GOT3 (cell line): ENCODE data around the gene OR10H2.
"Not testable (repeated sequence)": the region's sequence is repeated elsewhere in the genome, so short reads cannot be mapped to it uniquely, and the experiment has no call there.

Experiments used
- DNase-seq: peaks from one replicate; lab custom pipeline; 2025; ENCODE audit warnings: mixed read lengths; lab: John Stamatoyannopoulos, UW

Gene OR10H2

GRCh38 chr19:15769586-15769985, 41.8 kb downstream of the OR10H2 start:
- no peak for DNase-seq

DNA sequence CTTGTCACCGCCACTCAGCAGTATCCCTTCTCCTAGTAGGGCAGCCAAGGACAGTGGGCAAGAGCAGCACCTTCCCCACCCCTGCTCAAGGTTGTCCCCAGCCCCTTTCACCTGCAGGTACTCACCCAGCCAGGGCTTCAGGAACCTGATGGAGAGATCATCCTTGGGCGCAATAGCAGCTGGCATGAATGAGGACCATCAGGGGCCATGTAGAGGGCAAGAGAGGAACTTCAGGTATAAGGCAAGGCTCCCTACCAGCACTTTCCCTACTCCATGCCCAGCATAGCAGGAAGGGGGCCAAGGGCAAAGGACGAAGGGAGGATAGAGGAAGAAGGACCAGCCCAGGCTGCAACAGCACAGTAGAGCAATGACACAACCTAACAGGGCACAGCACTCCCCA, 46.3 kb downstream of the OR10H2 start:
- not testable (repeated sequence) for DNase-seq

DNA sequence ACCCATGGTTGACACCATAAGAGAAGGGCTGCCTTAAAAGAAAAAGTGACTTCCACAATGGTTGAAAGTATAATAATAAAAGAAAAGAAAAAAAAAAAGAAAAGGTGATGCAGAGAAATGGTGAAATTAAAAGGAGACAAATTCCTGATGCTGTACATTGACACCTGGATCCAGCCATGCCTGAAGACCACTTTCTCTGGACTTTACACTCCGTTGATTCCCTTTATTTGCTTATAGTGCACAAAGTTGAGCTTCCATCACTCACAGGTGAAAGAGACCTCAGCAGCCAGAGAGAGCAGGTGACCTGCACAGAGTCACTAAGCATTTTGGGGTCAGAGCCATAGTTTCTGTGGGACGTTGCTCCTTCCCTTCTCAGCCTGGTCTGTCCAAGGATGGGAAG, 47.4 kb downstream of the OR10H2 start:
- no peak for DNase-seq

- DNase-seq: no peak
Measured at GRCh38 chr19:15776264-15776663, 48.4 kb downstream of the OR10H2 start.

GRCh38 chr19:15776991-15777970, 49.5 kb downstream of the OR10H2 start:
- no peak for DNase-seq
